Left kidney (tissue), 2 donors: ENCODE measurements around the gene PIAS3. TPM values are rescaled to one million over a fixed set of nuclear protein-coding genes. Genes with fewer than 3 reads are reported as not detected.
A peak's percentile ranks its signal among the peaks of the same experiment; 100 is the strongest.
"Not testable (repeated sequence)": the region's sequence is repeated elsewhere in the genome, so short reads cannot be mapped to it uniquely, and the experiment has no call there.

Experiments
- DNase-seq: peaks from one replicate; pipeline ENCODE4 v3.0.0-alpha.2; 2013
- polyA plus RNA-seq: library from polyadenylated mRNA; unstranded; fragments of 120-200 nt; gene quantifications from one replicate; pipeline ENCODE4 v1.2.1, GENCODE V29; 2013; ENCODE audit not compliant: insufficient read length

Gene PIAS3
- polyA plus RNA-seq, 1 donor: 58.4 TPM

GRCh38 chr1:145824499-145824842 is 34.4 kb downstream of the PIAS3 start:
- no peak for DNase-seq

DNA sequence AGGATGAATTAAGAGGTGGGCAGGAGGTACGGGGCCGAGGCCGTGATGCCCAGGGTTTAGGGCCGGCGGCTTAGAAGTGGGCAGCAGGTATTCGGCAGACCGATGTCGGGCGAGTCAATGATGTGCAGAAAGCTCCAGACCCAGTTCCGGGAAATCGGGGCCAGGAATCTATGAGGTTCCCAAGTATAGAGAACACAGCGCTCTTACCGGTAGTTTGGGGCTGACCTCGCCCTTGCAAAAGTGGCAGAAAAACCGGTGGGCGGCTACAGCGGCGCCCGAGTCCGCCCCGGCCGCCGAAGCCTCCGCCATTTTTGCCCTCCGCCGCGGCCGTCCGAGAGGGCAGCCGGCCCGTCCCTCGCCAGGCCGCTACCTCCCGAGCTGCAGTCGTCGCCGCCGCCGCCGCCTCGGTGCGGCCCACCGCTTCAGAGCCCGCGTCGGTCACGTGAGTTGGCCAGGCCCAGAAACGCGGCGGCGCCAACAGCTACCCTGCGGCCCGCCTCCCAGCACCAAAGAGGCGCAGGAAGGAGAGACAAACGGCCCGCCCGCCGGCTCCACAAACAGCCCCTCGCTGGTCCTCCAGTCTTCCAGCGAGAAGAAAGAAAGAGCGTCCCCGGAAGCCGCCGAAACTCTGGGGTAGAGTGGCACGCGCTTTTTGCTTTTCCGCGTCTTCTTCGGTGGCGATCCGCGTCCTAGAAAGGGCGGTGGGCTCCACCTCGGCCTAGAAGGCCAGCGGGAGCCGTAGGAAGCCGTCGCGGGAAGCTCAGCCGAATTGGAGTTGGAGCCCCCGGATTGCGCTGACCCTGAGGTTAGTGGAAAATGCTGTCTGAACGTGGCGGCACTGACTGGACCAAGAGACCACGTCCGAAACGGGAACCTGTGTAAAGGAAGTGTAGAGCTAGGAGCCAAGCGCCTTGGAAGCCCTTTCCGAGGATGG is 35.0 kb downstream of the PIAS3 start, which contains the start of the genes POLR3C and RNF115:
TSS of gene POLR3C (plus strand) at position 636 of the 934 bp plus-strand sequence. CDS start 1,577 bp downstream, outside the sequence.
TSS of gene RNF115 (minus strand) at position 531 of the 934 bp plus-strand sequence. CDS start at position 309, 222 bp downstream.
- DNase-seq: peak; percentile 90

GRCh38 chr1:145822779-145823331 is 36.0 kb downstream of the PIAS3 start:
- not testable (repeated sequence) for DNase-seq

GRCh38 chr1:145818095-145818494 is 40.8 kb downstream of the PIAS3 start:
- not testable (repeated sequence) for DNase-seq

DNA sequence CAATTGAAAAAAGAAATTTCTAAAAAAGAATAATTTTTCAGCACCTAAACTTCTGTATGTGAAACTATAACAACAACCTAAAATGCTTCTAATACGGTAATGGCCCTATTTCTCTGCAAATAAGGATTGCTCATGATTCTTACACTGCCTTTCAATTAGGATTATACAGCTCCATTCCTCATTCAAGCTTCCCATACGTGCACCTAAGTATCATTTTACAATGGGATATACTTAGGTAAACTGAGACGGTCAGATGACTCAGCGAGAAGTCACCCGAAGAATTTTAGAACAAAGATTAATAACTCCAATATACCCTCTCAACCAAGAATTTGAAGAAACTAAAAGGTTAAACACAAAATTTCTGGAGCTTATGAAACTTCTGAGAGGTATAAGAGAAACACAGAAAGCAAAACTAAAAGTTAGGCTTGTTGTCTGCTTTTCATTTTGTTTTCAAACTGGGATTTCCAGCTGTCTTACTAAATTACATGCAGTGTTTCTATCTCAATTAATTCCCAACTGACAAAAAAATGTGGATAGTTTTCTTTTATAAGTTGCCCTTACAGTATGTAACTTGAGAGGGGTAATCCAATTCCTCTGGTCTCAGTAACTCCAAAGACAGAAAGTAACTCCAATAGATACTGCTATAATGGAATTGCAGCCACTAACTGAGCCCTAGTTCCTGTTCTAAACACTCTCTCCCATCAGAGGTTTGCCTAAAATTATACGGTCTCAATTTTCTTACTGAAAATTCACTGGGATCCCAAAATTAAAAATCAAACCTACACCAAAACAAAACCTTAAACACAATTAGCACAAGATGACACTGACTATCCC is 45.7 kb downstream of the PIAS3 start:
- DNase-seq: not testable (repeated sequence)

DNA sequence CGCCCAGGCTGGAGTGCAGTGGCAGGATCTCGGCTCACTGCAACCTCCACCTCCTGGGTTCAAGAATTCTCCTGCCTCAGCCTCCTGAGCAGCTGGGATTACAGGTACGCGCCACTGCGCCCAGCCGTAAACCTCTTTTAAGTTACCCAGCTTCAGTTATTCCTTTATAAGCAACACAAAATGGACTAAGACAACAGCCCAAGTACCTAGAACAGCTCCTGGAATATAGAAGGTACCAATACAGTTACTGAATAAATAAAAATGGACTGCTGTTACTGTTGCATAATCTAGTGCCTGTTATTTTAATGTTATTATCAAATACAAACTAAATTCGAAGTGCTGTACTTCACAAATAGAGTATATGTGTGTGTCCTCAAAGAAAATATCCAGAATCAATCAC is 52.0 kb downstream of the PIAS3 start:
- no peak for DNase-seq

DNA sequence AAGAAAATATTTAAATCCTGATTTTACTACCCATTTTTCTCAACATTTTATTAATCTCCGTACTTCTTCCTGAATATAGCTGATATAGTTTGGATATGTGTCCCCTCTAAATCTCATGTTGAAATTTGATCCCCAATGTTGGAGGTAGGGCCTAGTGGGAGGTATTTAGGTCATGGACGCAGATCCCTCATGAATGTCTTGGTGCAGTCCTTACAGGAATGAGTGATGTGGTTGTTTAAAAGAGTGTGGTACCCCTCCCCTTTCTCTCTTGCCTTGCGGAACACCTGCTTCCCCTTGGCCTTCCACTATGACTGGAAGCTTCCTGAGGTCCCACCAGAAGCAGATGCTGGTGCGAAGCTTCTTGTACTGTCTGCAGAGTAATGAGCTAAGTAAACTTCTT is 52.5 kb downstream of the PIAS3 start:
- DNase-seq: no peak

DNA sequence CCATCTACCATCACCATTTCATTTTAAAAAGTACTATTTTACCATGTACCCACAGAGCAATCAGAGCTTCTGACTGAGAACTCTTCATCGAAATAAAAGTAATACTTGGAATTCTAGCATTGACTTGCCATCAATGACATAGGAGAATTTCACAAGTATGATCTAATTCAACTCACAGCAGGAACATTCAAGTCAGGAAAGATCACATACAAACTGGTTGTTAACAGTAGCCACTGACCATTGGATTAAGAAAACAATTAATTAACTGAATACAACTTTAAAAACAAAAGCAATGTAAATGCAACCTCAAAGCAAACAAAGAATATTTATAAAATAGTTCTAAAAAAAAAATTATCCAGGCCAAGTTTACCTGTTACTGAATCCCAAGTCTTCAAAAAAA is 53.8 kb downstream of the PIAS3 start:
- no peak for DNase-seq

DNA sequence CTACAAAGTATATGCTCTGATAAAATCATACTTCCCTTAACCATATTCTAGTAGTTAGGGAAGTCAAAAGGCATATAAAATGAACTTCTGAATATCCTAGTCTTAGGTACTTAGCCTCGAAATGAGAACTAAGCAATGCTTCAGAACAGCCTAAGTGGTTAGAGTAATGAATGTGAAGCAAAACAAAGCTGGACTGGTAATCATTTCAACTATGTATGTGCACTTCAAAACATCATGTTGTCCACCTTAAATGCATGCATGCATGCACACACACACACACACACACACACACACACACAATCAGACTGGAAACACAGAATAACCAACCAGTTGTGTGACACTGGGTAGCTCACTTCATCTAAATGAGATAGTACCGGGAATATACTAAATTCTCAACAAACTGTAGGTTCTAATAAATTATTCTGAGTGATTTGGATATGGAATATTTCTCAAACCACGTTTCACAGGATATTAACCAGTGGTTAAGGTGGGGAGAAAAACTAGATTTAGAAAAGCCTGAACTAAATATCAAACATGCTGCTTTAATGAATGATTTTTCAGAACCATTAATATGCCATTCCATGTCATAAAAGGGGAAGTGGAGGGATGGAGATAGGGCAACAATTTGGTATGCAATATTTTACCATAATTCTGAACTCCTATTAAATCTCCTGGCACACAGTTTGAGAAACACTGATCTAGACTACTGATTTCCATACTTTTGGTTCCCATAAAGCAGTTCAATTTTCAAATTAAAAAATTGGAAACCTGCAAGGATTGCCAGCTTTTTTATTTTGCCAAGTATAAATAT is 54.4 kb downstream of the PIAS3 start:
- no peak for DNase-seq

GRCh38 chr1:145799806-145800205 is 59.1 kb downstream of the PIAS3 start:
- no peak for DNase-seq

Other genes with a start within 250 kb of the PIAS3 start
- 192 TPM for gene PDZK1, start 151.7 kb downstream of the PIAS3 start, polyA plus RNA-seq
- 3.5 TPM for gene CD160, start 139.6 kb downstream of the PIAS3 start, polyA plus RNA-seq
- 25.6 TPM for gene RNF115, start 35.0 kb downstream of the PIAS3 start, polyA plus RNA-seq
- gene POLR3C, start 34.9 kb downstream of the PIAS3 start, polyA plus RNA-seq: 39.4 TPM
- 7.0 TPM for gene NUDT17, start 13.5 kb downstream of the PIAS3 start, polyA plus RNA-seq
- 1.9 TPM for gene ANKRD35, start 26.8 kb upstream of the PIAS3 start, polyA plus RNA-seq
- 1.9 TPM for gene ITGA10, start 51.0 kb upstream of the PIAS3 start, polyA plus RNA-seq
- gene PEX11B, start 59.6 kb upstream of the PIAS3 start, polyA plus RNA-seq: 60.7 TPM
- gene RBM8A, start 68.4 kb upstream of the PIAS3 start, polyA plus RNA-seq: 214 TPM
- 26.3 TPM for gene LIX1L, start 98.9 kb upstream of the PIAS3 start, polyA plus RNA-seq
- 0.57 TPM for gene ANKRD34A, start 105.5 kb upstream of the PIAS3 start, polyA plus RNA-seq
- 33.4 TPM for gene POLR3GL, start 105.6 kb upstream of the PIAS3 start, polyA plus RNA-seq
- 360 TPM for gene TXNIP, start 137.5 kb upstream of the PIAS3 start, polyA plus RNA-seq
- gene HJV, start 162.7 kb upstream of the PIAS3 start, polyA plus RNA-seq: 0.13 TPM